Measurements from ENCODE around the gene ALAS2.
"Not testable (repeated sequence)": the region's sequence is repeated elsewhere in the genome, so short reads cannot be mapped to it uniquely, and the experiment has no call there.

ALAS2 gene

GRCh38 chrX:55004231-55004630 is 26.5 kb downstream of the ALAS2 start:
- DNase-seq: no peak

GRCh38 chrX:54999717-55000598 is 30.8 kb downstream of the ALAS2 start, which contains the start of gene APEX2:
TSS of gene APEX2 (plus strand) at chrX:55000363. CDS start at chrX:55000423, 60 bp downstream.
- peak; percentile 88 for DNase-seq

- DNase-seq: no peak
Observed at GRCh38 chrX:54995621-54996020, 35.2 kb downstream of the ALAS2 start.

GRCh38 chrX:54994668-54995351 is 36.0 kb downstream of the ALAS2 start:
- DNase-seq: no peak

- DNase-seq: no peak
Observed at GRCh38 chrX:54994099-54994498, 36.7 kb downstream of the ALAS2 start, which contains the start of gene PFKFB1. TSS of gene PFKFB1 (minus strand) at chrX:54994188. CDS start at chrX:54994007, 181 bp downstream.

GRCh38 chrX:54992911-54993622 is 37.7 kb downstream of the ALAS2 start:
- DNase-seq: no peak

GRCh38 chrX:54991706-54992105 is 39.1 kb downstream of the ALAS2 start:
- no peak for DNase-seq

GRCh38 chrX:54983306-54983705 is 47.5 kb downstream of the ALAS2 start:
- DNase-seq: not testable (repeated sequence)

GRCh38 chrX:54980334-54980733 is 50.4 kb downstream of the ALAS2 start:
- no peak for DNase-seq

GRCh38 chrX:54979432-54979831 is 51.3 kb downstream of the ALAS2 start:
- no peak for DNase-seq

GRCh38 chrX:54978448-54978847 is 52.3 kb downstream of the ALAS2 start:
- no peak for DNase-seq

- DNase-seq: no peak
Observed at GRCh38 chrX:54977387-54977786, 53.4 kb downstream of the ALAS2 start.

- no peak for DNase-seq
Observed at GRCh38 chrX:54964766-54965497, 65.8 kb downstream of the ALAS2 start.

GRCh38 chrX:54961750-54962149 is 69.0 kb downstream of the ALAS2 start:
- DNase-seq: no peak
